ENCODE measurements around the gene PREB.

Gene PREB

DNA sequence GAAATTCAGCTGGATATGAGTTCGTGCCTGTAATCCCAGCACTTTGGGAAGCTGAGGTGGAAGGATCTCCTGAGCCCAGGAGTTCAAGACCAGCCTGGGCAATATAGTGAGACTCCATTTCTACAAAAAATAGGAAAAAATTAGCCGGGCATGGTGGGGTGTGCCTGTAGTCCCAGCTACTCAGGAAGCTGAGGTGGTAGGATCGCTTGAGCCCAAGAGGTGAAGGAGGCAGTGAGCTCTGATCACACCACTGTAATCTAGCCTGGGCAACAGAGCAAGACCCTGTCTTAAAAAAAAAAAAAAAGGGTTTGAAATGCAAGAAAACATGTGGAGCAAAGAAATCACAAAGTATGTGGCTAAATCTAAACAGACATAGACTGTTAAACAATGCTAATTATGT lies 25.4 kb downstream of the PREB start:
- no peak for TF ChIP-seq CTCF (IDR thresholded peaks at IDR 0.05; ENCODE audit: insufficient read depth, low read length, poor library complexity, severe bottlenecking)
- no peaks in the 10 kb centered on the region for H3K36me3 ChIP-seq (ENCODE audit: control insufficient read depth, insufficient read depth, low read length)
- no peaks in the 10 kb centered on the region for H3K27me3 ChIP-seq (replicated peaks; ENCODE audit: control insufficient read depth, insufficient read depth, low read length)
- H3K4me3 ChIP-seq (replicated peaks; ENCODE audit: low read depth, low read length), result no peak overlapping the region
- DNase-seq (ENCODE audit: extremely low read depth, insufficient read length), result no peak

DNA sequence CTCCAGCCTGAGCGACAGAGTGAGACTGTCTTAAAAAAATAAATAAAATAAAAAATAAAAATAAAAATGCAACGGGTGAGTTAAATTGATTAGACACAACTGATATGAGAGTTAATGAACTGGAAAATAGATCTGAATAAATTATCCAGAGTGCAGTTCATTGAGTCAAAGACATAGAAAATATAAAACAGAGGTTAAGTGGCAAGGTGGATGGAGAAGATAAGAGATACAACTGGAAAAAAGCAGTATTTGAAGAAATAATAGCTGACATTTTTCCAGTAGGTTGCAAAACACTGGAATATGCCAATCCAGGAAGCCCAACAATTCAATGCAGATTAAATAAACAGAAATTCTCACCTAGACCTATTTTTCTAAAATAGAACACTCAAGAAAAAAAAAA lies 26.2 kb downstream of the PREB start:
- no peak for TF ChIP-seq CTCF (IDR thresholded peaks at IDR 0.05; ENCODE audit: insufficient read depth, low read length, poor library complexity, severe bottlenecking)
- Histone ChIP-seq H3K27me3 (replicated peaks; ENCODE audit: control insufficient read depth, insufficient read depth, low read length) (no peaks in the 10 kb centered on the region), H3K4me3 (replicated peaks; ENCODE audit: low read depth, low read length) (no peak overlapping the region), H3K36me3 (ENCODE audit: control insufficient read depth, insufficient read depth, low read length) (no peaks in the 10 kb centered on the region)
- no peak for DNase-seq (ENCODE audit: extremely low read depth, insufficient read length)

DNA sequence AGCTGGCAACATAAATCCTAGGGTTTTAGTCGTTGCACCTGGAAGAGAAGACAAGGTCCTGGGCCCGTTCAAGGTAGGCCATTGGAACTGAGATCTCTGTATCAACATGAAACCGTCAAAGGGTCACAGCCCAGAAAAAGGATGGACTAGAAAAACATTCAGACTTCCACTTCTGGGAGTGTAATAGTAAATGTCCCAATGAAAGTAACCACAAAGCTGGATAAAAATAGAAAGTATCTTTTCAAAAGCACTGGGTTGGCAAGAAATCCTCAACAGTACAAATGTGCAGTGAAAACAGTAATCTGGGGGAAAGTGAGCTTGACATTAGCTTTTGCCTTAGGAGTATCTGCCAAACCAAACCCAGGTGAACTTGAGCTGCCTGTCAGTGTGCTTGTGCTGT lies 28.5 kb downstream of the PREB start:
- DNase-seq (ENCODE audit: extremely low read depth, insufficient read length), result no peak
- Histone ChIP-seq H3K27me3 (replicated peaks; ENCODE audit: control insufficient read depth, insufficient read depth, low read length) (no peaks in the 10 kb centered on the region), H3K36me3 (ENCODE audit: control insufficient read depth, insufficient read depth, low read length) (no peaks in the 10 kb centered on the region), H3K4me3 (replicated peaks; ENCODE audit: low read depth, low read length) (no peak overlapping the region)
- TF ChIP-seq CTCF (IDR thresholded peaks at IDR 0.05; ENCODE audit: insufficient read depth, low read length, poor library complexity, severe bottlenecking), result no peak

DNA sequence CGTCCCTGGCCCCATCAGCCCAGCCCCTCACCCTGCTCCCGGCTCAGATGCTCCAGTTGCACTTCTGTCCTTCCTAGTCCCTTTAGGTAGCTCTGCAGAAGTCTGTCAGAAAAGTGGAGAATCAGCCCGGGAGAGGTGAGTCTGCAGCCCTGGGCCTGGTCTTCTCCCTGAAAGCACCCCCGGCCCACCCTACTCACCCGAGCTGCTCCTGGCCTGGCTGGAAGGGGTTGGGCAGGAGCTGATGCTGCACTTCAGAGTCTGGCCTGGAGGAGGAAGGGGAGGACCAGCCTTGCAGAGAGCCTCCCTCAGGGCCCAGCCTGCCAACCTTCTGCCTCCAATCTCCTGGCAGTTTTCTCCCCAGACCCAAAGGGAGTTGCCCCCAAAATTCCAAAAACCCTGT lies 32.1 kb downstream of the PREB start:
- Histone ChIP-seq H3K4me3 (replicated peaks; ENCODE audit: low read depth, low read length) (no peak overlapping the region), H3K36me3 (ENCODE audit: control insufficient read depth, insufficient read depth, low read length) (no peaks in the 10 kb centered on the region), H3K27me3 (replicated peaks; ENCODE audit: control insufficient read depth, insufficient read depth, low read length) (no peaks in the 10 kb centered on the region)
- DNase-seq (ENCODE audit: extremely low read depth, insufficient read length), result no peak
- no peak for TF ChIP-seq CTCF (IDR thresholded peaks at IDR 0.05; ENCODE audit: insufficient read depth, low read length, poor library complexity, severe bottlenecking)

GRCh38 chr2:27100036-27100435 lies 34.4 kb downstream of the PREB start:
- DNase-seq (ENCODE audit: extremely low read depth, insufficient read length), result no peak
- Histone ChIP-seq H3K4me3 (replicated peaks; ENCODE audit: low read depth, low read length) (no peak overlapping the region), H3K36me3 (ENCODE audit: control insufficient read depth, insufficient read depth, low read length) (no peaks in the 10 kb centered on the region), H3K27me3 (replicated peaks; ENCODE audit: control insufficient read depth, insufficient read depth, low read length) (no peaks in the 10 kb centered on the region)
- no peak for TF ChIP-seq CTCF (IDR thresholded peaks at IDR 0.05; ENCODE audit: insufficient read depth, low read length, poor library complexity, severe bottlenecking)

DNA sequence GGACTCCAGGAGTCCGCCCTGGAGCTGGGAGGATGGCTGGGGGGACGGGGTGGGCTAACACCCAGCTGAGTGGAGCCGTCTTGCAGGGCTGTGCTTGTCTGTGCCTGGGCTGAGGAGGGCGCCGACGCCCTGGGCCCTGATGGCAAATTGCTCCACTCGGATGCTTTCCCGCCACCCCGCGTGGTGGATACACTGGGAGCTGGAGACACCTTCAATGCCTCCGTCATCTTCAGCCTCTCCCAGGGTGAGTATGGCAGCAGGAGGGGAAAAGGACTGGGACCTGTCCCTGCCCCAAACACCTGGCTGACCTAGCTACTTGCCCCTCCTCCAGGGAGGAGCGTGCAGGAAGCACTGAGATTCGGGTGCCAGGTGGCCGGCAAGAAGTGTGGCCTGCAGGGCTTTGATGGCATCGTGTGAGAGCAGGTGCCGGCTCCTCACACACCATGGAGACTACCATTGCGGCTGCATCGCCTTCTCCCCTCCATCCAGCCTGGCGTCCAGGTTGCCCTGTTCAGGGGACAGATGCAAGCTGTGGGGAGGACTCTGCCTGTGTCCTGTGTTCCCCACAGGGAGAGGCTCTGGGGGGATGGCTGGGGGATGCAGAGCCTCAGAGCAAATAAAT lies 35.0 kb downstream of the PREB start:
- H3K36me3 ChIP-seq (ENCODE audit: control insufficient read depth, insufficient read depth, low read length), result no peaks in the 10 kb centered on the region
- H3K4me3 ChIP-seq (replicated peaks; ENCODE audit: low read depth, low read length), result no peak overlapping the region
- H3K27me3 ChIP-seq (replicated peaks; ENCODE audit: control insufficient read depth, insufficient read depth, low read length), result no peaks in the 10 kb centered on the region
- no peak for DNase-seq (ENCODE audit: extremely low read depth, insufficient read length)
- no peak for TF ChIP-seq CTCF (IDR thresholded peaks at IDR 0.05; ENCODE audit: insufficient read depth, low read length, poor library complexity, severe bottlenecking)
